GM18868 (cell line): Measurements from ENCODE around the gene TAF5.
"Not testable (repeated sequence)": the region's sequence is repeated elsewhere in the genome, so short reads cannot be mapped to it uniquely, and the experiment has no call there.

Experiments
- ATAC-seq: cut with Tn5 transposase; IDR thresholded peaks from one replicate; pipeline ENCODE4 v1.9.1; 2021; ENCODE audit warnings: mild to moderate bottlenecking, moderate library complexity; ENCODE audit not compliant: unreplicated experiment

TAF5 gene

GRCh38 chr10:103397191-103397825 lies 29.5 kb downstream of the TAF5 start:
- ATAC-seq = no peak

GRCh38 chr10:103413564-103413963 lies 45.8 kb downstream of the TAF5 start:
- ATAC-seq = no peak

- ATAC-seq = no peak
Measured at GRCh38 chr10:103415581-103415980, 47.8 kb downstream of the TAF5 start.

- ATAC-seq = no peak
Measured at GRCh38 chr10:103416436-103417147, 48.8 kb downstream of the TAF5 start.

GRCh38 chr10:103417148-103417469 lies 49.3 kb downstream of the TAF5 start:
- not testable (repeated sequence) for ATAC-seq

GRCh38 chr10:103417601-103418000 lies 49.8 kb downstream of the TAF5 start:
- ATAC-seq = no peak

GRCh38 chr10:103419101-103419500 lies 51.3 kb downstream of the TAF5 start:
- no peak for ATAC-seq

GRCh38 chr10:103423748-103424147 lies 56.0 kb downstream of the TAF5 start:
- ATAC-seq = no peak

- no peak for ATAC-seq
Measured at GRCh38 chr10:103427866-103428265, 60.1 kb downstream of the TAF5 start.

GRCh38 chr10:103428989-103429643 lies 61.3 kb downstream of the TAF5 start:
- ATAC-seq = no peak

GRCh38 chr10:103429647-103430046 lies 61.9 kb downstream of the TAF5 start:
- no peak for ATAC-seq

- no peak for ATAC-seq
Measured at GRCh38 chr10:103431902-103432301, 64.1 kb downstream of the TAF5 start.

GRCh38 chr10:103433858-103434257 lies 66.1 kb downstream of the TAF5 start:
- ATAC-seq = no peak
